IgD-negative memory B cell (primary cell): Measurements from ENCODE around the gene PDE11A. TPM values are rescaled to one million over a fixed set of nuclear protein-coding genes. Genes with fewer than 3 reads are reported as not detected.

Experiments used
- H3K27ac Mint-ChIP-seq, 3 donors: one replicate each; pipeline ENCODE4 v1.8.0; 2020 to 2022; ENCODE audit warnings: mild to moderate bottlenecking in 3 of 3, mixed read lengths in 3 of 3, moderate library complexity in 1 of 3
- H3K27me3 Mint-ChIP-seq: one replicate; pipeline ENCODE4 v1.8.0; 2021; ENCODE audit warnings: mixed read lengths
- H3K36me3 Mint-ChIP-seq: one replicate; pipeline ENCODE4 v1.8.0; 2020; ENCODE audit warnings: mild to moderate bottlenecking, mixed read lengths
- H3K4me1 Mint-ChIP-seq, 3 donors: one replicate each; pipeline ENCODE4 v1.8.0; 2020 to 2022; ENCODE audit warnings: mixed read lengths in 3 of 3, mild to moderate bottlenecking in 1 of 3
- H3K4me3 Mint-ChIP-seq, 4 donors: one replicate each; pipeline ENCODE4 v1.8.0; 2020 to 2022; ENCODE audit warnings: mild to moderate bottlenecking in 4 of 4, mixed read lengths in 4 of 4, moderate library complexity in 3 of 4
- H3K9me3 Mint-ChIP-seq, 3 donors: one replicate each; pipeline ENCODE4 v1.8.0; 2020 to 2021; ENCODE audit warnings: mixed read lengths in 3 of 3, mild to moderate bottlenecking in 1 of 3
- polyA plus RNA-seq: library from polyadenylated mRNA; unstranded; fragments of 300-500 nt; fragmentation: Illumina TruSeq; gene quantifications from one replicate; pipeline ENCODE4 v1.2.3, GENCODE V29; 2021

The PDE11A gene
- polyA plus RNA-seq, 1 donor from 2014 or later: not detected

DNA sequence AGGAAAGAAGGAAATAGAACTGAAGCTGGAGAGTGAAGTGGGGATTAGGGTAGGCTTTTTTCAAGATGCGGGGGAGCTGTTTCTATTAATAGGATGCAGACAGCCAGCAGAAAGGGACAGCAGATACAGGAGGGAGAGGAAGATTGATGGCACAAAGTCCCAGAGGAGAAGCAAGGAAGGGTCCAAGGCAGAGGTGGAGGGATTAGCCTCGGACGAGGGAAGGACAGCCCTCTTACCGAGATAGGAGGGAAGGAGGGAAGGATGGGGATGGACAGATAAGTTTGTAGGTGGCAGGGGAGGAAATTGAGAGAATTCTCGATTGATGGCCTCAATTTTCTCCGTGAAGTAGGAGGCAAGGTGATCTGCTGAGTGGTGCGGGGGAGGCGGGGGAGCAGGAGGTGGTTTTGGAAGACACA, 362.6 kb downstream of the PDE11A start:
- H3K9me3 Mint-ChIP-seq: no peaks in the 10 kb centered on the region
- H3K27me3 Mint-ChIP-seq: peaks cover 1% of the 10 kb centered on the region
- no peak overlapping the region for H3K27ac Mint-ChIP-seq
- H3K36me3 Mint-ChIP-seq: no peaks in the 10 kb centered on the region
- no peak overlapping the region for H3K4me3 Mint-ChIP-seq
- no peaks in the 10 kb centered on the region for H3K4me1 Mint-ChIP-seq

DNA sequence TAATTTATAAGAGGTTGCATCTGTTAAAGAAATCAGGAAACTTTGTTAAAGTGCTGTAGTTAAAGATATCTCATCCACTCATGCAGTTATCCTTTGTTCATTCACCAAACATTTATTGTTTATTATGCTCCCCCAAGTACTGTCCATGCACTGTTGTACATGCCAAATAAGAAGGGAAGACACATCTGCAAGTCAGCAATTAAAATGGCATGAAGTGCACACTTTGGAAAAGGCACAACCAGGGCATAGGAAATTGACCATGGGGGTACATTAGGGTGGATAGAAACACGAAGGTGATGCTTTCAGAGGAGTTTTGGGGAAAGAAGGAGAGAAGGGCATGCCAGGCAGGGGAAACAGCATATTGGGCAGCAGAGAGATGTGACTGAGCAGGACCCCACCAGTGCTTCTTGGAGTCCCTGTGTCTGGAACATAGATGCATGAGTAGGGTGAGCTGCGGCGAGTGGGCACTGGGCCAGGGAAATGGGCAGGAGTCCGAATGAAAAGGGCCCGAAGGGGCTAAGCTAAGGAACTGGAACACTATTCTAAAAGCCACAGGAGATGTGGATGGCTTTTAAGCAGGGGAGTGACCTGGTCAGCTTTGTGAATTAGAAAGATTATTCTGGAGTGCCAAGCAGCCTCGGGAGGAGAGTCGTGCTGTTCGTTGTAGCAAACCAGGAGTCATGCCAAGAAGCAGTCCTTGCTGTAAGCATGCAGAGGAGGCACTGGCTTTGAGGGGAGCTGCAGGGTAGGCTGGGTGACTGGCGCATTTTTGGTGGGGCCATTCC, 363.7 kb downstream of the PDE11A start:
- no peak overlapping the region for H3K4me3 Mint-ChIP-seq
- peaks cover 0 to under 1% (median 0%) of the 10 kb centered on the region in 3 donors for H3K4me1 Mint-ChIP-seq
- peaks cover 1% of the 10 kb centered on the region for H3K27me3 Mint-ChIP-seq
- no peaks in the 10 kb centered on the region for H3K9me3 Mint-ChIP-seq
- no peak overlapping the region for H3K27ac Mint-ChIP-seq
- H3K36me3 Mint-ChIP-seq: no peaks in the 10 kb centered on the region

GRCh38 chr2:177708106-177708505, 364.5 kb downstream of the PDE11A start:
- no peak overlapping the region for H3K27ac Mint-ChIP-seq
- H3K4me1 Mint-ChIP-seq: peaks cover 0 to 1% (median 0%) of the 10 kb centered on the region in 3 donors
- no peaks in the 10 kb centered on the region for H3K36me3 Mint-ChIP-seq
- no peaks in the 10 kb centered on the region for H3K9me3 Mint-ChIP-seq
- no peak overlapping the region for H3K4me3 Mint-ChIP-seq
- H3K27me3 Mint-ChIP-seq: peaks cover 1% of the 10 kb centered on the region

DNA sequence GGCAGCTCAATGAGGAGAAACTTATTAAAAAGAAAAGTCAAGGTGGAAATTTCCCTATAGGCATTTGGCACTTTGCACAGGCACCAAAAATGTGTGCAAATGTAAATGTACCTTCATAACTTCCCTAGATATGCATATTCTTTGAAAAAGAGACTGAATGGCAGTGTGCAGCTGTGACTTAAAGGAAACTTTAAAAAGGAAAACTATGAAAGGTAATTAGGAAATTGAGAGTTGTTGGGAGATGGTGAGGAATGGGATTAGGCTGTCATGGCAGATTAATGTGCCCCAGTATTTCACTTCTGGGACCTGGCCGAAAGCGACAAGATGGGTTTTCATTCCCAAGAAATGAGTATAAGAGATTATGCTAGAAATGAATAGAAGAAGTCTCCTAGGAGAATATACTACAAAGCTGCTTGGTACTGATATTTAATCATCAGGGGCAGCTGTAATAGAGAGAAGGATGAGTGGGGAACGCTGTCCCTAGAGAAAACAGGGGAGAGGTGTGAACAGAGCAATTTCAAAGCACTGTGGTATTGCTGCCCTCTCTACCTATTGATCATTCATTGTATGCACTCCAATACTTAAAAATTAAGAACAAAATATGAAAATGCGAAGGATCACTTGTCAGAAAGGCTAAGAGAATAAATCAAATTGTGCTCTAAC, 366.9 kb downstream of the PDE11A start:
- Mint-ChIP-seq H3K27me3 (peaks cover 1% of the 10 kb centered on the region), H3K4me1 (peaks cover 0 to 1% (median 0%) of the 10 kb centered on the region in 3 donors), H3K9me3 (no peaks in the 10 kb centered on the region), H3K4me3 (no peak overlapping the region), H3K36me3 (no peaks in the 10 kb centered on the region), H3K27ac (no peak overlapping the region)

GRCh38 chr2:177703159-177703558, 369.4 kb downstream of the PDE11A start:
- Mint-ChIP-seq H3K36me3 (no peaks in the 10 kb centered on the region), H3K9me3 (no peaks in the 10 kb centered on the region), H3K4me3 (no peak overlapping the region)

DNA sequence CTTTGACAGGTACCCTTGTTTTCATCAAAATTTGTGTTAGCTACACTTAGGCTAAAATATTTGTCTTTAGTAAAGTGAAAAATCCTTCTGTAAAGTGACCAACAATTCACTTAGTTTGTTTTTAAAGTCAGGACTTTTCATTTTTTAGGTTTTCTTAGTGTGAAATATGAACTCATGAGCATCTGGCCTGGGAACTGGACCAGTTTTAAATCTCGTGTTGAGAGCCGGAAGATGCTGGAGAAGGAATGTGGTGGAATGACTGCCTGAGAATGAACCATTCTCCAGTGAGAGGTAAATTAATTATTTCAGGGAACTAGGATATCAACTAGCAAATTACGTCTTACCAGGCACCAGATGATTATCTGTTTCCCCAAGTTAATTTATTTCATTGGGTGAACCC, 374.3 kb downstream of the PDE11A start:
- Mint-ChIP-seq H3K27me3 (peaks cover 13% of the 10 kb centered on the region), H3K9me3 (no peaks in the 10 kb centered on the region), H3K27ac (no peak overlapping the region), H3K36me3 (no peaks in the 10 kb centered on the region), H3K4me1 (no peaks in the 10 kb centered on the region), H3K4me3 (no peak overlapping the region)

More at GRCh38 chr2:177703159-177703558, 369.4 kb downstream of the PDE11A start:
- peaks cover 0 to 1% (median 0%) of the 10 kb centered on the region in 3 donors for H3K4me1 Mint-ChIP-seq
- H3K27ac Mint-ChIP-seq: no peak overlapping the region
- H3K27me3 Mint-ChIP-seq: peaks cover 1% of the 10 kb centered on the region

DNA sequence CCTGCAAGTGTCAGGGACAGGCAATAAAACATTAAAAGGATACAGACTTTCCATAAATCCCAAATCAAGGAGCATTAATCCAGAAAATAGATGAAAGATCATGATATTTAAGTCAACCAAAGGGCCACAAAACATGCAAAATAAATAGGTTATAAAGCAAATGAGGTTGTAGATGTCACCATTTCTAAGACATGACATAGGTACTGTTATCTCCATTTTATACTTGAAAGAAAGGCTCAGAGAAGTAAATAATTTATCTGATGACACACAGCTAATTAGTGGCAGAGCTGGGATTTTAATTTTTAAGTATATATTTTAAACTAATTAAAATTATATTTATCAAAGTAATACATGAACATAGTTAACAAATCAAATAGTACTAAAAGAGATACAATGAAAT, 378.2 kb downstream of the PDE11A start:
- no peak overlapping the region for H3K27ac Mint-ChIP-seq
- no peak overlapping the region for H3K4me3 Mint-ChIP-seq
- no peaks in the 10 kb centered on the region for H3K9me3 Mint-ChIP-seq
- H3K27me3 Mint-ChIP-seq: peaks cover 17% of the 10 kb centered on the region
- no peaks in the 10 kb centered on the region for H3K36me3 Mint-ChIP-seq
- no peaks in the 10 kb centered on the region for H3K4me1 Mint-ChIP-seq

DNA sequence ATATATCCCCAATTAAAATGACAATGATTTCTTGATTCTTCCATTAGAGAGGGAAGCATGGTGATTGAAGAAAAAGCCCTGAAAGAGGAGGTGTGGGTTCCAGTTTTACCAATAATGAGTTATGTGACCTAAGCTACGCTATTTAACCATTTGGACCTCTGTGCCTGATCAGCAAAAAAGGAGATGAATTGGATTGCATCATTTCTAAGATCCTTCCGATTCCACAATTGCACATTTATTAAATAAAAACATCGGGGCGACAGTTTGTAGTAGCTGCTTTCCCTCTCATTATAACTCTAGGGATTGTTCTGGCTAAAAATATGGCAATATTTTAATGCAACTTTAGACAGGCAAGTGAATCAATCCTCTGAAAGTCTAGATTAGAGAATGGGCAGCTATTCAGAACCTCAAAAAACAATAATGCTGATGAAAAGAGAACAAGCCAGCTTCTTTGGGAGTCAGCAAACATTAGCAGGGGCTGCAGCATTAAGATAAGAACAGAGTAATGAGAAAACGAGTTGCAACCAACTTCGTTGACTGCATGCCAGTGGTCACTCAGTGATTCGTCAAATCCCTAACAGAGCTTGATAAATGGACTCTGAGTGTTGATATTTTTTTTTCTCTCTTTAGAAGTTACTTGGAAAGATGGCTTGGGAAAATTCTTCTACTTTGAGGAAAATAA, 378.8 kb downstream of the PDE11A start:
- Mint-ChIP-seq H3K4me3 (no peak overlapping the region), H3K36me3 (no peaks in the 10 kb centered on the region), H3K27me3 (peaks cover 18% of the 10 kb centered on the region), H3K4me1 (no peaks in the 10 kb centered on the region), H3K27ac (no peak overlapping the region), H3K9me3 (no peaks in the 10 kb centered on the region)

DNA sequence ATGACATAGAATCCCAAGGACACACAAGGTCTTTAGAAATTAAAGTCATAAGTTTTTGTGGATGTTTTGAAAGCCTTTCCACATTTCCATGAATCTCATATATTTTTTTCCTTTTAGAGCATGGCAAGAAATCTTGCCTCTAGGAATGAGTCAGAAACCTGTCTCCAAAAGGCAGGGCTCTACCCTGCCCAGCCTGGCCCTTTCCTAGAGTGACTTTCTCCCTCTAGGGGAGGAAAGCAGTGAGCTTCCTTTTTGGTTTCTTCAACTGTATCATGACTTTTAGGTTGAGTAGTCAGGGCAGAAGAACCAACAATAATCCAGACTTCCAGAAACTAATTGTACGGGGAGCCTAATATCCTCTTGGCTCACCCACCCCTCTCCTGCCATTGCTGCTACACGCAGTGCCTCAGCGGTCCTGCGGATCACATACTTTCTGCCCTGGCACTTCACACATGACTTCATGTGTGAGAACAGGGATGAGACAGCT, 379.8 kb downstream of the PDE11A start:
- no peak overlapping the region for H3K4me3 Mint-ChIP-seq
- H3K9me3 Mint-ChIP-seq: no peaks in the 10 kb centered on the region
- H3K27me3 Mint-ChIP-seq: peaks cover 18% of the 10 kb centered on the region
- H3K36me3 Mint-ChIP-seq: no peaks in the 10 kb centered on the region
- H3K4me1 Mint-ChIP-seq: no peaks in the 10 kb centered on the region
- no peak overlapping the region for H3K27ac Mint-ChIP-seq

DNA sequence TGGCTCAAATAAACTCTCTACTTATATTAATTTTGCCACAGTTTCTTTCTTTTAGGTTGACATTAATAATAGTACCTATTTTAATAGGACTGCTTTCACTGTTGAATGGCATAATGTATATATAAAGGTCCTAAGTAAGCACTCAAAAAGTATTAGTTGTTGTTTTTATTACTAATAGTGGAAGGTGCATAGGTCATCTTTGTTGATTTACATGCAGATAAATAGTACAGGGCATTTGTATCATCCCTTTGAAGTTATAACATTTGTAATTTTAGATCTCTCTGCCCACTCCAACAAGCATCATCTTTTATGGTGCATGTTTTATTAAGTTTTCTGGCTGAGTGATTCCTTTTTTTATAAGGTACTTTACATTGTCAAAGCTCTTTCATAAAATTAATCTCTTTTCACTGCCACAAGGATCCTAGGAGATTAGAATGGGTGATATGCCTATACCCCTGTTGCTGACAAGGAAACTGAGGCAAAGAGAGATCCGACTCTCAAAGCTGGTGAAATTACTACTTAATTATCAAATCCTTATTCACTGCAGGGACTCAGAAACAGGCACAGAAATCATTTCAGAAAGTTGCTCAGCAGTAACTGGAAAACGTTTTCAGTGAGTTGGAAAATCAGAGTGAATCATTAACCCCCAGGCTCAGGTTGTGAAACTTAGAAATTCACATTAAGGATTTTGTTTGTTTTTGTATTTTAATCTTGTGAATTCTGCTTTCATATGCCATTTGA, 380.4 kb downstream of the PDE11A start:
- Mint-ChIP-seq H3K36me3 (no peaks in the 10 kb centered on the region), H3K4me1 (no peaks in the 10 kb centered on the region), H3K9me3 (no peaks in the 10 kb centered on the region), H3K27me3 (peaks cover 18% of the 10 kb centered on the region), H3K27ac (no peak overlapping the region), H3K4me3 (no peak overlapping the region)

- no peak overlapping the region for H3K27ac Mint-ChIP-seq
- peaks cover 1% of the 10 kb centered on the region for H3K36me3 Mint-ChIP-seq
- no peaks in the 10 kb centered on the region for H3K4me1 Mint-ChIP-seq
- no peak overlapping the region for H3K4me3 Mint-ChIP-seq
- H3K27me3 Mint-ChIP-seq: peaks cover 20% of the 10 kb centered on the region
- no peaks in the 10 kb centered on the region for H3K9me3 Mint-ChIP-seq
Measured at GRCh38 chr2:177691177-177691576, 381.4 kb downstream of the PDE11A start.

- Mint-ChIP-seq H3K4me1 (no peaks in the 10 kb centered on the region), H3K27me3 (peaks cover 10% of the 10 kb centered on the region), H3K4me3 (no peak overlapping the region), H3K36me3 (peaks cover 1% of the 10 kb centered on the region), H3K9me3 (no peaks in the 10 kb centered on the region), H3K27ac (no peak overlapping the region)
Measured at GRCh38 chr2:177689623-177690022, 383.0 kb downstream of the PDE11A start.

DNA sequence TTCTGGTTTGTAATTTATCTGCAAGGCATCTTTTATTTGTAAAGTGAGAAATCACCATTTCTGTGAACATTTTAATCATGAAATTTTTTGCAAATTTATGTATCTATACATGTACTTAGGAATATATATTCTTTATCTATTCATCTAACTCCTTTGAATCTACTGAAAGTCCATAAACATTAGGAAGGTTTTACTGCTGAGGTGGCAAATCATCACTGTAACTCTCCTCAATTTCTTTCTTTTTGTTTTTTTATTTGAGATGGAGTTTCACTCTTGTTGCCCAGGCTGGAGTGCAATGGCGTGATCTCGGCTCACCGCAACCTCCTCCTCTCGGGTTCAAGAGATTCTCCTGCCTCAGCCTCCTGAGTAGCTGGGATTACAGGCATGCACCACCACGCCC, 383.7 kb downstream of the PDE11A start:
- Mint-ChIP-seq H3K27ac (no peak overlapping the region), H3K36me3 (peaks cover 1% of the 10 kb centered on the region), H3K9me3 (no peaks in the 10 kb centered on the region), H3K27me3 (peaks cover 10% of the 10 kb centered on the region), H3K4me1 (no peaks in the 10 kb centered on the region), H3K4me3 (no peak overlapping the region)

DNA sequence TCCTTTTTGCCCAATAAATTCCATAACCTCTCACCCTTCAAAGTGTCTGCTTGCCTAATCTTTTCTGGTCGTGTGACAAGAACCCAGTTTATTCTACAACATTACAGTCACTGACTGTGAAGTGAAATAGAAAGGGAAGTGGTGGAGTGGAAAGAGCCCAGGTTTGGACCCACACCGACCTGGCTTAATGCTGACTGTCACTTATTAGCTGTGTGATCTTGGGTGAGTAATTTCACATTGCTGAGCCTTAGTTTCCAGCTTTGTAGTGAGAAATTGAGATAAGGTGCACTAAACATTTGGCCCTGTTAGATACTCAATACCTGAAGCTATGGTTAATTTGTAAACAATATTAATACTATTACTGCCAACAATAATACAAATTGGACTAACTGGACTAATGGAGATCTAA, 388.9 kb downstream of the PDE11A start:
- no peaks in the 10 kb centered on the region for H3K4me1 Mint-ChIP-seq
- peaks cover 3% of the 10 kb centered on the region for H3K27me3 Mint-ChIP-seq
- H3K9me3 Mint-ChIP-seq: no peaks in the 10 kb centered on the region
- peaks cover 1% of the 10 kb centered on the region for H3K36me3 Mint-ChIP-seq
- H3K27ac Mint-ChIP-seq: no peak overlapping the region
- no peak overlapping the region for H3K4me3 Mint-ChIP-seq
